Glutamatergic neuron (in vitro differentiated cells): Measurements from ENCODE around the gene TFB1M. TPM values are rescaled to one million over a fixed set of nuclear protein-coding genes. Genes with fewer than 3 reads are reported as not detected.

Experiments used
- DNase-seq: peaks from one replicate; pipeline ENCODE4 v3.0.0; 2022
- H3K27ac Mint-ChIP-seq: one replicate; pipeline ENCODE4 v1.8.0; 2020; ENCODE audit warnings: mild to moderate bottlenecking, mixed read lengths, inconsistent platforms; ENCODE audit not compliant: unreplicated experiment
- H3K27me3 Mint-ChIP-seq: one replicate; pipeline ENCODE4 v1.8.0; 2020; ENCODE audit warnings: mild to moderate bottlenecking, moderate library complexity, mixed read lengths, inconsistent platforms; ENCODE audit not compliant: unreplicated experiment
- H3K36me3 Mint-ChIP-seq: one replicate; pipeline ENCODE4 v1.8.0; 2020; ENCODE audit warnings: mild to moderate bottlenecking, mixed read lengths, inconsistent platforms; ENCODE audit not compliant: unreplicated experiment
- H3K4me1 Mint-ChIP-seq: one replicate; pipeline ENCODE4 v1.8.0; 2020; ENCODE audit warnings: mild to moderate bottlenecking, low read depth, mixed read lengths, inconsistent platforms; ENCODE audit not compliant: unreplicated experiment
- H3K4me3 Mint-ChIP-seq: one replicate; pipeline ENCODE4 v1.8.0; 2020; ENCODE audit warnings: mild to moderate bottlenecking, mixed read lengths, inconsistent platforms; ENCODE audit not compliant: unreplicated experiment
- H3K9me3 Mint-ChIP-seq: one replicate; pipeline ENCODE4 v1.8.0; 2020; ENCODE audit warnings: mild to moderate bottlenecking, moderate library complexity, mixed read lengths, inconsistent platforms; ENCODE audit not compliant: unreplicated experiment
- total RNA-seq: library from RNA; stranded (reverse); fragmentation: NEBNext Ultra II Directional; extraction: Animal tissue kit (Norgen Biotek cat#: 25700); gene quantifications from one replicate; pipeline ENCODE4 v1.2.1, GENCODE V29; 2021; ENCODE audit not compliant: unreplicated experiment
- TF ChIP-seq, protein P1 (sequence below): fragments of 200-600 bp; sonication (generic); IDR thresholded peaks from one replicate; pipeline ENCODE4 v1.5.0; 2021; ENCODE audit not compliant: partially characterized antibody, unreplicated experiment

The TFB1M gene
- total RNA-seq, 1 donor from 2014 or later = 36.8 TPM

DNA sequence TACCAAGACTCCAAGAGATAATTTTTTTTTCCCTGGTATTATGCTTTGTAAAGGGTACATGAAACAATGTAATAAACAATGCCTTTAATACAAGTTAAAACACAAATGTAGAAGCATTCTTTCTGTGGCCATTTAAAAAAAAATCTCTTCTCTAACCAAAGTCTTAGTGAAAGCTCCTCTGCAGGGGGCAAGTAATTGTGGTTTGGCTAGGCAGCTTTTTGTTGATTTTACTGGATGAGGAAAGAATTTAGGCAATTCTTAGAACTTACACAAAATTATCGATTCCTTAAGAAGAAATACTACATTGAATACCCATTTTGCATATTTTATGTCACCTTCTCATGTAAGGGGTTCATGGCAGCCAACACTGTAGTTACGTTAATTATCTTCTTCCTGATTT lies 12.4 kb downstream of the TFB1M start:
- Mint-ChIP-seq H3K27ac (no peak overlapping the region), H3K4me3 (no peak overlapping the region), H3K4me1 (no peaks in the 10 kb centered on the region), H3K27me3 (no peaks in the 10 kb centered on the region), H3K36me3 (no peaks in the 10 kb centered on the region), H3K9me3 (no peaks in the 10 kb centered on the region)
- TF ChIP-seq, protein P1, sequence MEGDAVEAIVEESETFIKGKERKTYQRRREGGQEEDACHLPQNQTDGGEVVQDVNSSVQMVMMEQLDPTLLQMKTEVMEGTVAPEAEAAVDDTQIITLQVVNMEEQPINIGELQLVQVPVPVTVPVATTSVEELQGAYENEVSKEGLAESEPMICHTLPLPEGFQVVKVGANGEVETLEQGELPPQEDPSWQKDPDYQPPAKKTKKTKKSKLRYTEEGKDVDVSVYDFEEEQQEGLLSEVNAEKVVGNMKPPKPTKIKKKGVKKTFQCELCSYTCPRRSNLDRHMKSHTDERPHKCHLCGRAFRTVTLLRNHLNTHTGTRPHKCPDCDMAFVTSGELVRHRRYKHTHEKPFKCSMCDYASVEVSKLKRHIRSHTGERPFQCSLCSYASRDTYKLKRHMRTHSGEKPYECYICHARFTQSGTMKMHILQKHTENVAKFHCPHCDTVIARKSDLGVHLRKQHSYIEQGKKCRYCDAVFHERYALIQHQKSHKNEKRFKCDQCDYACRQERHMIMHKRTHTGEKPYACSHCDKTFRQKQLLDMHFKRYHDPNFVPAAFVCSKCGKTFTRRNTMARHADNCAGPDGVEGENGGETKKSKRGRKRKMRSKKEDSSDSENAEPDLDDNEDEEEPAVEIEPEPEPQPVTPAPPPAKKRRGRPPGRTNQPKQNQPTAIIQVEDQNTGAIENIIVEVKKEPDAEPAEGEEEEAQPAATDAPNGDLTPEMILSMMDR = no peak
- no peak for DNase-seq

DNA sequence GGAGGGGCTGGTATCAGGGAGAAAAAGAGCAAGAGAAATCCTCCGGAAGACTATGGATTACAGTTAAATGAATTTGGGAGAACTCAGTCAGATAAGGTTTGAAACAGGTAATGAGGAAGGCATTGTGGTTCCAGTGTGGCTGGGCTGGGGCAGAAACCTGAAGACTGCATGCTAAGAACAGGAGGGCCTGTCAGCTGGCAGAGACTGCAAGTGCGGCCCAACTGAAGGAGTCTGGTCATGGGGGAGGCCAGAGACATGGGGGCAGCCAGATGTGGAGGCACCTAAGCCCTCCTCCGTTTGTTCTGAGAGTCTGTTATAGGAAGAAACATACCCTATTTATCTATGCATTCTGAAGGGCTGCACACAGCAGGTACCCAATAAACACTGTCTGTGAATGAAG lies 16.6 kb downstream of the TFB1M start:
- Mint-ChIP-seq H3K4me3 (no peak overlapping the region), H3K27ac (no peak overlapping the region), H3K9me3 (no peaks in the 10 kb centered on the region), H3K27me3 (no peaks in the 10 kb centered on the region), H3K4me1 (no peaks in the 10 kb centered on the region), H3K36me3 (no peaks in the 10 kb centered on the region)
- TF ChIP-seq, protein P1 = no peak
- DNase-seq = no peak

DNA sequence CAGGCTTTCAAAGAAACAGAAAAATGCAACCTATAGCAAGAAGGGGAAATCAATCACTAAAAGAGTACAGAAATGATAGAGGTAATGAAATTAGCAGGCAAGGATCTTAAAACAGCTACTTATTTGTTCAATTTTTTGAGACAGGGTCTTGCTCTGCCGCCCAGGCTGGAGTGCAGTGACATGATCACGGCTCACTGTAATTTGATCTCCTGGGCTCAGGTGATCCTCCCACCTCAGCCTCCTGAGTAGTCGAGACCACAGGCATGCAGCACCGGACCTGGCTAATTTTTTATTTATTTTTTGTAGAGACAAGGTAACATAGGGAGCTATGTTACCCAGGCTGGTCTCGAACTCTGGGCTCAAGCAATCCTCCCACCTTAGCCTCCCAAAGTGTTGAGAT lies 21.6 kb downstream of the TFB1M start:
- TF ChIP-seq, protein P1 = no peak
- no peak overlapping the region for H3K4me3 Mint-ChIP-seq
- H3K27me3 Mint-ChIP-seq = no peaks in the 10 kb centered on the region
- H3K36me3 Mint-ChIP-seq = no peaks in the 10 kb centered on the region
- H3K27ac Mint-ChIP-seq = no peak overlapping the region
- H3K9me3 Mint-ChIP-seq = no peaks in the 10 kb centered on the region
- peaks cover 19% of the 10 kb centered on the region for H3K4me1 Mint-ChIP-seq
- DNase-seq = no peak

DNA sequence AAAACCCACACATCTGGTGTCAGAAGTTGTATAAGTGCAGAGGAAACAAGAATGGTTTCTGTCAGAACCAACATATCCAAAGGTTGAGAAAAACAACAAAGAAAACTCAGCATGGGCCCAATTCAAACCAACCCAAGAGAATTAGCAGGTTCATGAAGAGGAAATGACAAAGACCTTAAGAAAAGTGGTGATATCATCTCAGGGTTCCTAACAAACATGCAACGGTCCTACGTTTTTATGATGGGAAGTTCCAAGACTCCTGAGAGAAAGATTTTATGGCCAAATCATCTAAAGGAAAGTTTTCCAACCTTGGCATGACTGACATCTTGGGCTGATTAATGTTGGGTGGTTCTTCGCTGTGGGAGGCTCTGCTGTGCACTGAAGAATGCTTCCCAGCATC lies 23.0 kb downstream of the TFB1M start:
- H3K4me3 Mint-ChIP-seq = no peak overlapping the region
- H3K4me1 Mint-ChIP-seq = peaks cover 23% of the 10 kb centered on the region
- H3K27me3 Mint-ChIP-seq = no peaks in the 10 kb centered on the region
- H3K36me3 Mint-ChIP-seq = no peaks in the 10 kb centered on the region
- no peak overlapping the region for H3K27ac Mint-ChIP-seq
- H3K9me3 Mint-ChIP-seq = no peaks in the 10 kb centered on the region
- no peak for DNase-seq
- TF ChIP-seq, protein P1 = no peak

DNA sequence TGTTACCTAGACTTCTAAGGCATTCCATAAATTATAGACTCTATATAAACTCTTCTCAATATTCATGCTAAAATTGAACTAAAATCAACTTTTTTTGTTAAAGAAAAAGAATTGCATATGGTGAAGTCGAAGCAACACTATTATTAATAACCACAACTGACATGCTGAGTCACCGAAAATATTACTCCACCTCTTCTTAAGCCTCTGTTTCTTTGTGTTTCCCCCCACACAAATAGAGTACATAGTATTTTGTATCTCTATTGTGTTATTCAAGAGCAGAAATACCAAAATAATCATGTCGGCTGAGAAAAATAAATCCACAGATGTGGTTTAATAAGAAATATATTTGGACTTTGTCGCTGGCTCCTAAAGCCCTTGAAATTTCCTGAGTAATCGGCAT lies 23.8 kb downstream of the TFB1M start:
- no peaks in the 10 kb centered on the region for H3K27me3 Mint-ChIP-seq
- no peaks in the 10 kb centered on the region for H3K36me3 Mint-ChIP-seq
- H3K27ac Mint-ChIP-seq = no peak overlapping the region
- TF ChIP-seq, protein P1 = no peak
- peaks cover 26% of the 10 kb centered on the region for H3K4me1 Mint-ChIP-seq
- no peaks in the 10 kb centered on the region for H3K9me3 Mint-ChIP-seq
- no peak for DNase-seq
- H3K4me3 Mint-ChIP-seq = no peak overlapping the region
